Loucy (cell line): ENCODE measurements around the gene FGF5.

Experiments
- H2AFZ ChIP-seq: fragments of 200-600 bp; sonication (generic); 2 replicates; pipeline ENCODE4 v1.6.0; 2016; ENCODE audit warnings: antibody characterized with exemption, mild to moderate bottlenecking, low read length, moderate library complexity
- H3F3A ChIP-seq: fragments of 200-600 bp; 2 replicates; pipeline ENCODE4 v1.6.0; 2016; ENCODE audit warnings: antibody characterized with exemption, low read depth, mild to moderate bottlenecking
- H3K27me3 ChIP-seq: fragments of 200-600 bp; sonication (generic); 2 replicates; pipeline ENCODE4 v1.6.1; 2014; ENCODE audit warnings: low read length, mild to moderate bottlenecking; ENCODE audit not compliant: insufficient read depth, poor library complexity, severe bottlenecking
- H3K36me3 ChIP-seq: fragments of 200-600 bp; sonication (generic); 2 replicates; pipeline ENCODE4 v1.6.1; 2016; ENCODE audit warnings: low read length; ENCODE audit not compliant: insufficient read depth
- H3K4me1 ChIP-seq: fragments of 200-600 bp; sonication (generic); 2 replicates; pipeline ENCODE4 v1.5.1; 2014; ENCODE audit warnings: low read length, mild to moderate bottlenecking; ENCODE audit not compliant: insufficient read depth, poor library complexity, severe bottlenecking
- H3K4me2 ChIP-seq: fragments of 200-600 bp; sonication (generic); 2 replicates; pipeline ENCODE4 v1.6.0; 2014; ENCODE audit warnings: antibody characterized with exemption, low read length, low read depth, mild to moderate bottlenecking; ENCODE audit not compliant: poor library complexity, severe bottlenecking
- H3K4me3 ChIP-seq: fragments of 200-600 bp; sonication (generic); 2 replicates; pipeline ENCODE4 v1.5.1; 2014; ENCODE audit warnings: low read length, mild to moderate bottlenecking, mixed read lengths; ENCODE audit not compliant: poor library complexity, severe bottlenecking
- H3K79me2 ChIP-seq: fragments of 200-600 bp; sonication (generic); 2 replicates; pipeline ENCODE4 v1.6.1; 2014; ENCODE audit warnings: low read length; ENCODE audit not compliant: insufficient read depth
- H3K9ac ChIP-seq: fragments of 200-600 bp; sonication (generic); 2 replicates; pipeline ENCODE4 v1.6.0; 2014; ENCODE audit warnings: mild to moderate bottlenecking, low read depth, low read length, moderate library complexity; ENCODE audit not compliant: poor library complexity, severe bottlenecking
- H3K9me2 ChIP-seq: fragments of 200-600 bp; sonication (generic); replicated peaks from 2 replicates; pipeline ENCODE4 v1.6.1; 2016; ENCODE audit warnings: low read depth, low read length, mixed read lengths
- H3K9me3 ChIP-seq: fragments of 200-600 bp; sonication (generic); 2 replicates; pipeline ENCODE4 v1.6.1; 2014; ENCODE audit warnings: mild to moderate bottlenecking, antibody characterized with exemption, low read length, low read depth; ENCODE audit not compliant: insufficient read depth
- H4K20me1 ChIP-seq: fragments of 200-600 bp; sonication (generic); 2 replicates; pipeline ENCODE4 v1.6.0; 2014; ENCODE audit warnings: antibody characterized with exemption, low read length, mild to moderate bottlenecking; ENCODE audit not compliant: insufficient read depth, poor library complexity, severe bottlenecking
- CTCF ChIP-seq: fragments of 200-600 bp; sonication (generic); conservative IDR thresholded peaks from 2 replicates; pipeline ENCODE4 v1.5.1; 2014; ENCODE audit warnings: mild to moderate bottlenecking, antibody characterized with exemption, low read length
- EZH2phosphoT487 ChIP-seq: fragments of 200-600 bp; IDR thresholded peaks from 2 replicates; pipeline ENCODE4 v1.6.1; 2018; ENCODE audit warnings: antibody characterized with exemption, mild to moderate bottlenecking, moderate library complexity, borderline replicate concordance

Gene FGF5

GRCh38 chr4:80294206-80294605 lies 27.7 kb downstream of the FGF5 start:
- H3F3A ChIP-seq = no peaks in the 10 kb centered on the region
- TF ChIP-seq EZH2phosphoT487 (no peak), CTCF (no peak)
- no peaks in the 10 kb centered on the region for H3K9me3 ChIP-seq
- no peaks in the 10 kb centered on the region for H3K79me2 ChIP-seq
- no peaks in the 10 kb centered on the region for H3K9me2 ChIP-seq
- no peaks in the 10 kb centered on the region for H3K36me3 ChIP-seq
- H3K9ac ChIP-seq = no peak overlapping the region
- H3K4me1 ChIP-seq = peaks cover 9% of the 10 kb centered on the region
- H3K4me2 ChIP-seq = no peak overlapping the region
- H3K27me3 ChIP-seq = no peaks in the 10 kb centered on the region
- H4K20me1 ChIP-seq = no peaks in the 10 kb centered on the region
- H2AFZ ChIP-seq = no peak overlapping the region
- no peak overlapping the region for H3K4me3 ChIP-seq

GRCh38 chr4:80295336-80295735 lies 28.9 kb downstream of the FGF5 start:
- H3K4me1 ChIP-seq = peaks cover 9% of the 10 kb centered on the region
- H3K27me3 ChIP-seq = no peaks in the 10 kb centered on the region
- H3K4me3 ChIP-seq = no peak overlapping the region
- no peak for TF ChIP-seq EZH2phosphoT487
- no peak for TF ChIP-seq CTCF
- H3F3A ChIP-seq = no peaks in the 10 kb centered on the region
- no peak overlapping the region for H3K9ac ChIP-seq
- H3K36me3 ChIP-seq = no peaks in the 10 kb centered on the region
- H2AFZ ChIP-seq = no peak overlapping the region
- H3K9me2 ChIP-seq = no peaks in the 10 kb centered on the region
- H4K20me1 ChIP-seq = no peaks in the 10 kb centered on the region
- no peak overlapping the region for H3K4me2 ChIP-seq
- no peaks in the 10 kb centered on the region for H3K9me3 ChIP-seq
- no peaks in the 10 kb centered on the region for H3K79me2 ChIP-seq

- Histone ChIP-seq H3K9me2 (no peaks in the 10 kb centered on the region), H3K4me2 (no peak overlapping the region), H4K20me1 (no peaks in the 10 kb centered on the region), H3F3A (no peaks in the 10 kb centered on the region), H3K36me3 (no peaks in the 10 kb centered on the region), H2AFZ (no peak overlapping the region), H3K4me3 (no peak overlapping the region), H3K4me1 (peaks cover 9% of the 10 kb centered on the region), H3K9me3 (no peaks in the 10 kb centered on the region), H3K79me2 (no peaks in the 10 kb centered on the region), H3K9ac (no peak overlapping the region), H3K27me3 (no peaks in the 10 kb centered on the region)
- TF ChIP-seq CTCF (no peak), EZH2phosphoT487 (no peak)
Measured at GRCh38 chr4:80295826-80296225, 29.4 kb downstream of the FGF5 start.
